Renal pelvis (tissue), 4 donors: ENCODE data around the gene LRR1. TPM values are rescaled to one million over a fixed set of nuclear protein-coding genes. Genes with fewer than 3 reads are reported as not detected.
"Not testable (repeated sequence)": the region's sequence is repeated elsewhere in the genome, so short reads cannot be mapped to it uniquely, and the experiment has no call there.

Experiments
- DNase-seq: peaks from one replicate; pipeline ENCODE4 v3.0.0-alpha.2; 2013
- polyA plus RNA-seq, 3 donors: library from polyadenylated mRNA; unstranded; fragments of 120-200 nt; gene quantifications; one replicate each; pipeline ENCODE4 v1.2.1, GENCODE V29; 2013; ENCODE audit not compliant: insufficient read length in 3 of 3

LRR1 gene
- polyA plus RNA-seq, 3 donors, result 11.9 to 12.6 (median 12.5) TPM

- not testable (repeated sequence) for DNase-seq
These were observed 13.6 kb upstream of the LRR1 start for GRCh38 chr14:49584981-49585640.

DNA sequence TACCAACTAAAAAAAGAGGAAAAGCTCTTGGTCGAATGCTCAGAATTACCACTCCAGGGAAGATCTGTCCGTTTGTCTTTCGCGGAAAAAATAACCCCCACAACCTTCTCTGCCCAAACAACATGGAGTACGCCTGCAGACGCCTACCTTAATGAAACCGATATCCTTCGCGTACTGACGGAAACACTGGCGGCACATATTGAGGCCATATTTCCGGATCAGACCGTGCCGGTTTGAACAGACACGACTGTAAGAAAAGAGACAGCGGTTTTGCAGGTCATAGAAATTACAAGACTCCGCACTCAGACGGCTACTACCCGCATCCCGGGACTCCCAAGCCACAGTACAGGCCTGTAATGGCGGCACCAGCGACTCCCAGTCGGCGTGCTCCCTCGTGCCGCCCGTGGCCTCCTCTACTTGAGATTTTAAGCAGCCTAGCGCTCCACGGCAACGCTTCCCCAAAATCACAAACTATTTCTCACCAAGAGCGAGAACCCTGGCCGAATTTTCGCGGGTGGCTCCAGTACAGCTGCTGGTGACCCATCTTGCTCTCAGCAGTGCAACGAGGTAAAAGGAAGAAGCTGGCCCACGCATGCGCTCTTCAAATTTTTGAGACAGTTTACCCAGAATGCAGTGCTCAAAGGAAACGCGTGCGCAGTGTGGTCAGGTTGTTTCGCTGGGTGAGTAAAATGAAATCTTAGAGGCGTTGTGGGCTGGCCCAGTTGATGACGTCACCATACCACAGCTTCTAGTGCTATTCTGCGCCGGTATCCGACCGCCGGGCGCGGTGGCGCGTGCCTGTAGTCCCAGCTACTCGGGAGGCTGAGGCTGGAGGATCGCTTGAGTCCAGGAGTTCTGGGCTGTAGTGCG lies 12.7 kb upstream of the LRR1 start, which contains the start of gene RPS29:
RPS29 (minus strand) TSS at position 578 of the 870 bp plus-strand sequence; CDS start at position 544, 34 bp downstream.
- DNase-seq, result peak; percentile 99

- peak; percentile 76 for DNase-seq
These were observed 11.9 kb upstream of the LRR1 start for GRCh38 chr14:49586673-49587460.

DNA sequence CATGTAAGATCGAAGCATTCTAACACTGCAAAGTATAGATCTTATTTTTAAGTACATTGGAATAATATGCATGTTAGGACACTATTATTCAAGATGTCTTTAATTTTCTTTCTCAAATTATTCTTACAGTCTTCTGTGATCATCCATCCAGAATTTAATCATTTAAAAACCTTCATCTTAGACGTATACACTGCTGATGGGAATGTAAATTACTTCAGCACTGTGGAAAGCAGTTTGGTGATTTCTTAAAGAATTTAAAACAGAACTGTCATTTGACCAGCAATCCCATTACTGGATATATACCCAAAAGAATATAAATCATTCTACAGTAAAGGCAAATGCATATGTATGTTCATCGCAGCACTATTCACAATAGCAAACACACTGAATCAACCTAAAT lies 9.4 kb upstream of the LRR1 start:
- DNase-seq, result no peak

GRCh38 chr14:49593016-49593415 lies 5.7 kb upstream of the LRR1 start:
- DNase-seq, result no peak

DNA sequence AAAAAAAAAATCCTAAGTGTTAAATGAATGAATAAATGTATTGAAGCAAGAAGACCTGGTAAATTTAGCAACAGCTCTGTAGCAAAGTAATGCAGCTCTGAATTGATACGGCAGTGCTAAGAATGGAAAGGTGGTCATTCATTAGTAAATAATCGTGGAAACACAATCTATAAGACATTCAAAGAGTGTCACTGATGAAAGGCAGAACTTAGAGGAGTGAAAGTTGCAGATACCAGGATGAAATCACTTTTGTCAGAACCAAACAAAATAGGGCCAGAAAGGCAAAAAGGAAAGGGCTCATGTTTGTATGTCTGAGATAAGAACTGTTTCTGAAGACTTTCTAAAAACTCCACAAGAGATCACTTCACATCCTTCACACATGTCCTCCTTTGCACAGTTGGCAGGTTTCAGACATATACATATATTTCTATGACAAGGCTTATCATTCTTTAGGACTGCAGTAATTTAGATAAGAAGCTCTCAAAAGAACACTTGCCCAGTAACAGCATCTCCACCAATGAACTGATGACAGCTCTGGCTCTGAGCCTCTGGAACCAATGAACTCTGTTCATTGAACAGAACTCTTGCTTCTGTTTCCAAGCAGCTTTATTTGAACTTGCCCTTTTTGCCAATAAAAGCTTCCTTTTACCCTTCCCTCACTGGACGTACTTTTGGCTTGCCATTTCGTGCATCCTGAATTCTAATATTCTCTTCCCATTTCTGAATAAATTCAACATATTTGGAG lies 4.2 kb upstream of the LRR1 start:
- no peak for DNase-seq

GRCh38 chr14:49598189-49598484 lies 603 bp upstream of the LRR1 start:
- DNase-seq, result no peak

- DNase-seq, result no peak
These were observed 8.8 kb downstream of the LRR1 start for GRCh38 chr14:49607583-49607982.

DNA sequence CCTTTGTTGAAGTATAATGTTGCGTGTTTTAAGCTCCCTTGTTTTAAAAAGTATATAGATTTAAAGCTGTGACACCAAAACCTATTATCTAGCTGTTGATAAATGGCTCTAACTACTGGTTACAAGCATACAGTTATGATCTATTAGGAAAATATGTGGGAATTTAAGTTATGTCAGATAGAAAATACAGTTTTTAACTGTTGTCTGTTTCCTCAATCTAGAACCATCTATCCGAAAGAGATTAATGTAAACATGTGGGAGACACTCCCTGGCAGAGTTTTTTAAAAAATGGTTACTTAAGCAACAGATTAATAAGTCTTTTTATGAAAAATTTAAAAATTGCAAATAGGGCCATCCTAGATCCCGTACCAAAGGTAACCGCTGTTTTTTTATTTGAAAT lies 13.5 kb downstream of the LRR1 start:
- DNase-seq, result no peak

DNA sequence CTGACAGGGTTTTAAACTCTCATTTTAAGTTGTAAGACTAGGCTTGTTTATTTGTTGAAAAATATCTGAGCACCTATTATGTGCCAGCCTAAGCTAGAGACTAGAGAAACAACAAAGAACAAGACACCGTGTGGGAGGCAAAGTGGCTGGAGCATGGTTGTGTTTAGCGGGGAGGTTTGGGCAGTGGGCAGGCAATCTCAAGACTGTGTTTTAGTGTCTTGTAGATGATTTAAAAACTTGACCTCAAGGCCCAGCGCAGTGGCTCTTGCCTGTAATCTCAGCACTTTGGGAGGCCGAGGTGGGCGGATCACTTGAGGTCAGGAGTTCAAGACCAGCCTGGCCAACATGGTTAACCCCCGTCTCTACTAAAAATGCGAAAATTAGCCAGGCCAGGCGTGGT lies 13.9 kb downstream of the LRR1 start:
- no peak for DNase-seq

- DNase-seq, result no peak
These were observed 15.5 kb downstream of the LRR1 start for GRCh38 chr14:49614196-49614595.

DNA sequence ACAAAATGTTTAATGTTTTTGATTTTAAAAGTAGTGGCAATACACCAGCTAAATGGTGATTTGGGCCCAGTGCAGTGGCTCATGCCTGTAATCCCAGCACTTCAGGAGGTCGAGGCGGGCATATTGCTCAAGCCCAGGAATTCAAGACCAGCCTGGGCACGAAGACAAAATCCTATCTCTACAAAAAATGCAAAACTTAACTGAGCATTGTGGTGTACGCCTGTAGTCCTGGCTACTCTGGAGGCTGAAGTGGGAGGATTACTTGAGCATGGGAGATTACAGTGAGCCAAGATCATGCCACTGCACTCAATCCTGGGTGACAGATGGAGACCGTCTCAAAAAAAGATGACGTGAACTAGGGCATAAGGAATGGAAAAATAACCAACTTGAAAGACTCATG lies 17.0 kb downstream of the LRR1 start:
- no peak for DNase-seq

DNA sequence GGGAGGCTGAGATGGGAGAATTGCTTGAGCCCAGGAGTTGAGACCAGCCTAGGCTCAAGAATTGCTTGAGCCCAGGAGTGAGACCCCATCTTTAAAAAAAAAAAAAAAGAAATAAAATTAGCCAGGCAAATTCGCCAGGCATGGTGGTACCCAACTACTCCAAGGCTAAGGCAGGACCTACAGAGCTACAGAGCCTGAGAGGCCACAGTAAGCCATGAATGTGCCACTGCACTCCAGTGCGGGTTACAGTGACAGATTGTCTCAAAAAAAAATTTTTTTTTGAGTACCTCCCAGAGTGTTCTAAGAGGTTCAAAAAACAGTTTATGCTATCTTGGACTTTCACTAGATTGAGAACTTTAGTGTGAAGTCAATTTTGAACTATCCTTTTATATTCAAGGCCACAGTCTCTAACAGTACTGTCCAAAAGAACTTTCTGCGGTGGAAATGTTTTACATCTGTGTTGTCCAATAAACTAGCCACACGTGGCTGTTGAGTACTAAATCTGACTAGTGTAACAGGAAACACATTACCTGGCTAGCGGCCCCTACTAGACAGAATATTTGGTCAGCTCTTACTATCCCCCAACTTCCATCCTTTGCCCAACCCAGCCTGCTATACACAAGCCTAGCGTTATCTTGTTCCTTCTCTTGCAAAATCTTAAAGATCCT lies 19.2 kb downstream of the LRR1 start:
- no peak for DNase-seq

DNA sequence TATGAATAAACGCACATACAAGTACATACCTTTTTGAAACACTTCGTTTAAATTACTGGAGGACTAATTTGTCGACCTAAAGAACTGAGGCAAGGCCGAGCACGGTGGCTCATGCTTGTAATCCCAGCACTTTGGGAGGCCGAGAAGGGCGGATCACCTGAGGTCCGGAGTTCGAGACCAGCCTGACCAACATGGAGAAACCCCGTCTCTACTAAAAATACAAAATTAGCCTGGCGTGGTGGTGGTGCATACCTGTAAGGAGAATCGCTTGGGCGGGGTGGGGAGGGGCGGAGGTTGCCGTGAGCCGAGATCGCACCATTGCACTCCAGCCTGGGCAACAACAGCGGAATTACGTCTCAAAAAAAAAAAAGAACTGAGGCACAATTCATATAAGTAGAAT lies 20.5 kb downstream of the LRR1 start:
- not testable (repeated sequence) for DNase-seq

- DNase-seq, result no peak
These were observed 21.0 kb downstream of the LRR1 start for GRCh38 chr14:49619730-49620129.

GRCh38 chr14:49620182-49621113 lies 21.7 kb downstream of the LRR1 start, which contains the start of the genes MGAT2 and RPL36AL:
MGAT2 (plus strand) TSS chr14:49620799; CDS start chr14:49621269, 470 bp downstream.
RPL36AL (minus strand) TSS chr14:49620626; CDS start chr14:49619104, 1,522 bp downstream.
- DNase-seq, result peak; percentile 98

- DNase-seq, result peak; percentile 67
These were observed 22.6 kb downstream of the LRR1 start for GRCh38 chr14:49621114-49621881.

DNA sequence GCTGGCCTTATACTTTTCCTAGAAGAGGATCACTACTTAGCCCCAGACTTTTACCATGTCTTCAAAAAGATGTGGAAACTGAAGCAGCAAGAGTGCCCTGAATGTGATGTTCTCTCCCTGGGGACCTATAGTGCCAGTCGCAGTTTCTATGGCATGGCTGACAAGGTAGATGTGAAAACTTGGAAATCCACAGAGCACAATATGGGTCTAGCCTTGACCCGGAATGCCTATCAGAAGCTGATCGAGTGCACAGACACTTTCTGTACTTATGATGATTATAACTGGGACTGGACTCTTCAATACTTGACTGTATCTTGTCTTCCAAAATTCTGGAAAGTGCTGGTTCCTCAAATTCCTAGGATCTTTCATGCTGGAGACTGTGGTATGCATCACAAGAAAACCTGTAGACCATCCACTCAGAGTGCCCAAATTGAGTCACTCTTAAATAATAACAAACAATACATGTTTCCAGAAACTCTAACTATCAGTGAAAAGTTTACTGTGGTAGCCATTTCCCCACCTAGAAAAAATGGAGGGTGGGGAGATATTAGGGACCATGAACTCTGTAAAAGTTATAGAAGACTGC lies 23.4 kb downstream of the LRR1 start:
- DNase-seq, result no peak

GRCh38 chr14:49623387-49623786 lies 24.6 kb downstream of the LRR1 start:
- DNase-seq, result no peak
